ENCODE data around the gene TSPOAP1.

Gene TSPOAP1

GRCh38 chr17:58323366-58324055 is 5.1 kb downstream of the TSPOAP1 start:
- H3K4me3 ChIP-seq (ENCODE audit: low read depth in 1 of 5, low read length in 5 of 5) = peak overlapping the region; percentile 48 to 86 (median 61)
- H3K27ac ChIP-seq (ENCODE audit: low read depth, low read length) = no peak overlapping the region
- H3K36me3 ChIP-seq (ENCODE audit: control insufficient read depth in 5 of 5, insufficient read depth in 5 of 5, low read length in 5 of 5) = no peaks in the 10 kb centered on the region
- H3K27me3 ChIP-seq (ENCODE audit: control insufficient read depth in 5 of 5, insufficient read depth in 4 of 5, low read length in 5 of 5) = peaks cover 7 to 43% (median 19%) of the 10 kb centered on the region in 5 donors
- H3K9me3 ChIP-seq (ENCODE audit: control insufficient read depth in 5 of 5, low read length in 5 of 5) = no peaks in the 10 kb centered on the region
- peaks cover 2 to 24% (median 13%) of the 10 kb centered on the region in 5 donors for H3K4me1 ChIP-seq (ENCODE audit: control insufficient read depth in 5 of 5, insufficient read depth in 5 of 5, low read length in 5 of 5)
- peak overlapping the region in 2 of 5 donors; percentile 43 to 71 for H3K9ac ChIP-seq (ENCODE audit: low read length in 5 of 5)

- no peak overlapping the region for H3K9ac ChIP-seq (ENCODE audit: low read length in 5 of 5)
- H3K36me3 ChIP-seq (ENCODE audit: control insufficient read depth in 5 of 5, insufficient read depth in 5 of 5, low read length in 5 of 5) = no peaks in the 10 kb centered on the region
- H3K4me3 ChIP-seq (ENCODE audit: low read depth in 1 of 5, low read length in 5 of 5) = no peak overlapping the region
- no peaks in the 10 kb centered on the region for H3K9me3 ChIP-seq (ENCODE audit: control insufficient read depth in 5 of 5, low read length in 5 of 5)
- H3K27ac ChIP-seq (ENCODE audit: low read depth, low read length) = no peak overlapping the region
- H3K27me3 ChIP-seq (ENCODE audit: control insufficient read depth in 5 of 5, insufficient read depth in 4 of 5, low read length in 5 of 5) = peaks cover 0 to 35% (median 10%) of the 10 kb centered on the region in 5 donors
- H3K4me1 ChIP-seq (ENCODE audit: control insufficient read depth in 5 of 5, insufficient read depth in 5 of 5, low read length in 5 of 5) = peaks cover 2 to 19% (median 13%) of the 10 kb centered on the region in 5 donors
Observed at GRCh38 chr17:58322581-58323185, 5.9 kb downstream of the TSPOAP1 start.

- no peak overlapping the region for H3K9ac ChIP-seq (ENCODE audit: low read length in 5 of 5)
- H3K27ac ChIP-seq (ENCODE audit: low read depth, low read length) = no peak overlapping the region
- no peaks in the 10 kb centered on the region for H3K36me3 ChIP-seq (ENCODE audit: control insufficient read depth in 5 of 5, insufficient read depth in 5 of 5, low read length in 5 of 5)
- no peaks in the 10 kb centered on the region for H3K9me3 ChIP-seq (ENCODE audit: control insufficient read depth in 5 of 5, low read length in 5 of 5)
- no peak overlapping the region for H3K4me3 ChIP-seq (ENCODE audit: low read depth in 1 of 5, low read length in 5 of 5)
- H3K4me1 ChIP-seq (ENCODE audit: control insufficient read depth in 5 of 5, insufficient read depth in 5 of 5, low read length in 5 of 5) = peaks cover 2 to 19% (median 13%) of the 10 kb centered on the region in 5 donors
- peaks cover 0 to 29% (median 7%) of the 10 kb centered on the region in 5 donors for H3K27me3 ChIP-seq (ENCODE audit: control insufficient read depth in 5 of 5, insufficient read depth in 4 of 5, low read length in 5 of 5)
Observed at GRCh38 chr17:58321571-58322525, 6.7 kb downstream of the TSPOAP1 start.

DNA sequence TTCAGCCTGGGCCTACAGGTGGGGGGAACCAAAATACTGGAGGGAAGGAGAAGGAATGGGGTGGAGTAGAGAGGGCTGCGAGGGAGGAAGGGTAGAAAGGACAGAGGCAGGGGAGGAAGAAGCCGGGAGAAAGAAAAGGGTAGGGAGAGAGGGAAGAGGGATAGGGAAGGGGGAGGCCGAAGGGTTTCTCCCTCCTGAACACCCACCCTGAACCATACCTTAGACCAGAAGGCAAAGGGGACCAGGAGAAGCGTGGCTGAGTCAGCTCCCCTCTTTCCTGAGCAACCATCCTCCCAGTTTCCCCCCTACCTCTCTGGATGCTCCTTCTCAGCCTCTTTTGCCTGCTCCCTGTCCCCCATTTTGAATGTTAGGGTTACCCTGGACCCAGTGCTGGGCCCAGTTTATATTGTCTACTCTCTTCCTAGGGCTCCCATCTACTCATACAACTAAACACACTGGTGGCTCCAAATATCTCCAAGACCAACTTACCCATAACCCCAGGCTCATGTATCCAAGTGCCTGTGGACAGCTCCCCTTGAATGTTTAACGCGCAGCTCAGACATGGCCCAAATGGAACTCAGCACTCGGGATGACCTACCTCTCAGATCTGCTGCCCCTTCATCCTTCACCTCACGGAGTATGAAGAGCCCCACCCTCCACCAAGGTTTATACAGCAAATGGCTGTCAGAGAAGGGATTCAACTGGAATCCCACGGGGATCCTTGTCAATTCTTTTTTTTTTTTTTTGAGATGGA is 7.8 kb downstream of the TSPOAP1 start:
- H3K36me3 ChIP-seq (ENCODE audit: control insufficient read depth in 5 of 5, insufficient read depth in 5 of 5, low read length in 5 of 5) = no peaks in the 10 kb centered on the region
- no peak overlapping the region for H3K9ac ChIP-seq (ENCODE audit: low read length in 5 of 5)
- H3K27ac ChIP-seq (ENCODE audit: low read depth, low read length) = no peak overlapping the region
- peaks cover 0 to 21% (median 4%) of the 10 kb centered on the region in 5 donors for H3K27me3 ChIP-seq (ENCODE audit: control insufficient read depth in 5 of 5, insufficient read depth in 4 of 5, low read length in 5 of 5)
- no peak overlapping the region for H3K4me3 ChIP-seq (ENCODE audit: low read depth in 1 of 5, low read length in 5 of 5)
- no peaks in the 10 kb centered on the region for H3K9me3 ChIP-seq (ENCODE audit: control insufficient read depth in 5 of 5, low read length in 5 of 5)
- H3K4me1 ChIP-seq (ENCODE audit: control insufficient read depth in 5 of 5, insufficient read depth in 5 of 5, low read length in 5 of 5) = peaks cover 2 to 19% (median 13%) of the 10 kb centered on the region in 5 donors

DNA sequence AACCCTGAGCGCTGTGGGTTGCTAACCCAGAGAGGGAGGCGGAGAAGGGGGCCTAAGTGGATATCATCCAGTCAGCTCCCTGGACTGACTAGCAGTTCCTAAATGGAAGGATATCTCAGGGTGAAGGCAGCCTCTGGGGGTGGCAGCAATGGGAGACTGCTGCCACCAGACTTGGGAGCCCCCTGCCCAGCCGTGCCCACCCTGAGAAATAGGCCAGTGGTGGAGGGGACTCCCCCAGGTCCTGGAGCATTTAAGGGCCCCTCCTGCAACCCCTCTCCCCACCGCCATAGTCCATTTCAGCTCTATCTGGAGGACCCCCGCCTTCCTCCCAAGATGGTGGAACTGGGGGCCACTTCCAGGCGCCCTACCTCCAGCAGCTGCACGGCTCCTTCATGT is 8.4 kb downstream of the TSPOAP1 start:
- no peak overlapping the region for H3K4me3 ChIP-seq (ENCODE audit: low read depth in 1 of 5, low read length in 5 of 5)
- H3K4me1 ChIP-seq (ENCODE audit: control insufficient read depth in 5 of 5, insufficient read depth in 5 of 5, low read length in 5 of 5) = peaks cover 2 to 16% (median 12%) of the 10 kb centered on the region in 5 donors
- H3K27me3 ChIP-seq (ENCODE audit: control insufficient read depth in 5 of 5, insufficient read depth in 4 of 5, low read length in 5 of 5) = peaks cover 0 to 15% (median 4%) of the 10 kb centered on the region in 5 donors
- H3K9ac ChIP-seq (ENCODE audit: low read length in 5 of 5) = no peak overlapping the region
- H3K27ac ChIP-seq (ENCODE audit: low read depth, low read length) = no peak overlapping the region
- H3K9me3 ChIP-seq (ENCODE audit: control insufficient read depth in 5 of 5, low read length in 5 of 5) = no peaks in the 10 kb centered on the region
- H3K36me3 ChIP-seq (ENCODE audit: control insufficient read depth in 5 of 5, insufficient read depth in 5 of 5, low read length in 5 of 5) = no peaks in the 10 kb centered on the region

DNA sequence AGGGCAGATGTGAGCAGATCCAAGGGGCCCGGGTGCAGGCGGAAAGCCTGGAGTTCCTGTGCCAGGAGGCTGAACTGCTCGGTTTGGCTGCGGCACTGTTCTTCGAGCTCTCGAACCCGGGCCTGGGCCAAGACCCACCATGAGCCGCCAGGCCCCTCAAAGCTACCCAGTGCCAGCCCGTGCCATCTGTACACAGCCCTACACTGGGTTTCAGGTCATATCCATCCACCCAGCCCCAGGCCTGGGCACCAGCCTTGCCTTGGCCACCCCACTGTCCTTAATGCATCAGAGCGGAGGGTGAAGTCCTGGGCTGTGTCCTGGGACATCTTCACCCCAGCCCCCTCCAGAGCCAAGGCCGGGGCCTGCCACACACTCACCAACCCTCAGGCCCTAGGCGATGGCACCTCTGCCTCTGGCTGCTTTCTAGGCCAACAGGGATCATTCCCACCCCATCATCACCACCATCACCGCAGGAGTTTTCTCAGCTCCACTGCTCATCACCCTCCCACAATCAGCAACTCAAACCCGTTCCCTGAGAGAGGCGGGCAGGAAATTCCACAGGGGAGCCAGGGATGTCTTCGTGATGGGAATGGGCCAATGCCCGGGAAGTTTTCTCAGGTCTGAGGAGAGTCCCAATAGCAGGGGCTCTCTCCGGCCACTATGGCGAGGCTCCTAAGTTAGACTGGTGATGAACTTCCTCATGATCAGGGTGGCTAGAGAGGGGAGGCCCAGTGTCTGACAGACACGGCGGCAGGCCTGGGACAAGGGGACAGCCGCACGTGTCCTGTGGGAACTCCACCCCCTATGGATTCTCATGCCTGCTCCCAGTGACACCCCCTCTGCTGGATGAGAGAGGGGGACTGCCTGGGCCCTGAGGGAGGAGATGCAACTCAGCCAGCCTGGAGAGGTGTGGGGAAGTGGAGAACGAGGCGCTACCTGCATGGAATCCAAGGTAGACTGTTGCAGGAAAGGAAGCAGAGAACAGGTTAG is 9.1 kb downstream of the TSPOAP1 start:
- H3K9ac ChIP-seq (ENCODE audit: low read length in 5 of 5) = no peak overlapping the region
- no peak overlapping the region for H3K27ac ChIP-seq (ENCODE audit: low read depth, low read length)
- H3K9me3 ChIP-seq (ENCODE audit: control insufficient read depth in 5 of 5, low read length in 5 of 5) = no peaks in the 10 kb centered on the region
- no peak overlapping the region for H3K4me3 ChIP-seq (ENCODE audit: low read depth in 1 of 5, low read length in 5 of 5)
- H3K36me3 ChIP-seq (ENCODE audit: control insufficient read depth in 5 of 5, insufficient read depth in 5 of 5, low read length in 5 of 5) = no peaks in the 10 kb centered on the region
- peaks cover 0 to 9% (median 5%) of the 10 kb centered on the region in 5 donors for H3K4me1 ChIP-seq (ENCODE audit: control insufficient read depth in 5 of 5, insufficient read depth in 5 of 5, low read length in 5 of 5)
- peaks cover 0 to 9% (median 0%) of the 10 kb centered on the region in 5 donors for H3K27me3 ChIP-seq (ENCODE audit: control insufficient read depth in 5 of 5, insufficient read depth in 4 of 5, low read length in 5 of 5)

- no peaks in the 10 kb centered on the region for H3K36me3 ChIP-seq (ENCODE audit: control insufficient read depth in 5 of 5, insufficient read depth in 5 of 5, low read length in 5 of 5)
Observed at GRCh38 chr17:58318627-58319172, 9.9 kb downstream of the TSPOAP1 start.

DNA sequence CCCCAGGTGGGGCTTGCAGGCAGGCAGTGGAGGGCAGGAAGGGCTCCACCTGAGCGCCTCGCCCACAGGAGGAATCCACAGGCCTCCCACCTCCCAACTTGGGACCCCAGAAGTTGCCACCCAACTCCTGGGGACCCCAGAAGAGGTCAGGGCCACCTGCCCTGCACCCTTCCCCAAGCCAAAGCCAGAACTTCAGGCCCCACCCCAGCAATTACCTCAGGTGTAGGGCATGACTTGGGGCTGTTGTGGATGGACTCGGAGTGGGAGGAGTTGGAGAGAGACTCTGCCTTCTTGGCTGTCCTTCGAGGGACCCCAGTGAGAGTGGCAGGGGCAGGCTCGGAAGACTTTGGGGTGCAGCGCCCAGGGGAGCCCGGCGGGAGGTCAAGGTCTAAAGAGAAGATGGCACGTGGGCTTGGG is 10.5 kb downstream of the TSPOAP1 start:
- Histone ChIP-seq H3K27me3 (ENCODE audit: control insufficient read depth in 5 of 5, insufficient read depth in 4 of 5, low read length in 5 of 5) (peaks cover 0 to 2% (median 0%) of the 10 kb centered on the region in 5 donors), H3K36me3 (ENCODE audit: control insufficient read depth in 5 of 5, insufficient read depth in 5 of 5, low read length in 5 of 5) (no peaks in the 10 kb centered on the region), H3K27ac (ENCODE audit: low read depth, low read length) (no peak overlapping the region), H3K9ac (ENCODE audit: low read length in 5 of 5) (no peak overlapping the region), H3K9me3 (ENCODE audit: control insufficient read depth in 5 of 5, low read length in 5 of 5) (no peaks in the 10 kb centered on the region), H3K4me1 (ENCODE audit: control insufficient read depth in 5 of 5, insufficient read depth in 5 of 5, low read length in 5 of 5) (no peaks in the 10 kb centered on the region), H3K4me3 (ENCODE audit: low read depth in 1 of 5, low read length in 5 of 5) (no peak overlapping the region)

More at GRCh38 chr17:58318627-58319172, 9.9 kb downstream of the TSPOAP1 start:
- H3K4me3 ChIP-seq (ENCODE audit: low read depth in 1 of 5, low read length in 5 of 5) = no peak overlapping the region
- peaks cover 0 to 2% (median 0%) of the 10 kb centered on the region in 5 donors for H3K4me1 ChIP-seq (ENCODE audit: control insufficient read depth in 5 of 5, insufficient read depth in 5 of 5, low read length in 5 of 5)
- H3K9ac ChIP-seq (ENCODE audit: low read length in 5 of 5) = no peak overlapping the region
- H3K27ac ChIP-seq (ENCODE audit: low read depth, low read length) = no peak overlapping the region
- peaks cover 0 to 7% (median 0%) of the 10 kb centered on the region in 5 donors for H3K27me3 ChIP-seq (ENCODE audit: control insufficient read depth in 5 of 5, insufficient read depth in 4 of 5, low read length in 5 of 5)
- no peaks in the 10 kb centered on the region for H3K9me3 ChIP-seq (ENCODE audit: control insufficient read depth in 5 of 5, low read length in 5 of 5)

Measured in subcutaneous abdominal adipose tissue (tissue), 5 donors.